ENCODE measurements around the gene SIGLEC10.
"Not testable (repeated sequence)": the region's sequence is repeated elsewhere in the genome, so short reads cannot be mapped to it uniquely, and the experiment has no call there.

SIGLEC10 gene

GRCh38 chr19:51440052-51440451 is 22.6 kb upstream of the SIGLEC10 start:
- no peak for DNase-seq

GRCh38 chr19:51439021-51439465 is 21.6 kb upstream of the SIGLEC10 start:
- no peak for DNase-seq

- no peak for DNase-seq
These were observed 17.0 kb upstream of the SIGLEC10 start for GRCh38 chr19:51434456-51434855.

- DNase-seq: no peak
These were observed 15.6 kb upstream of the SIGLEC10 start for GRCh38 chr19:51433043-51433442.

- no peak for DNase-seq
These were observed 13.7 kb upstream of the SIGLEC10 start for GRCh38 chr19:51431124-51431523.

- DNase-seq: no peak
These were observed 12.8 kb upstream of the SIGLEC10 start for GRCh38 chr19:51430221-51430620.

- DNase-seq: no peak
These were observed 9.8 kb upstream of the SIGLEC10 start for GRCh38 chr19:51427201-51427600.

- no peak for DNase-seq
These were observed 4.6 kb upstream of the SIGLEC10 start for GRCh38 chr19:51422053-51422448.

- DNase-seq: no peak
These were observed 4.0 kb upstream of the SIGLEC10 start for GRCh38 chr19:51421229-51422052.

- not testable (repeated sequence) for DNase-seq
These were observed 3.1 kb upstream of the SIGLEC10 start for GRCh38 chr19:51420511-51420910.

GRCh38 chr19:51418707-51419106 is 1.3 kb upstream of the SIGLEC10 start:
- DNase-seq: no peak

- no peak for DNase-seq
These were observed 342 bp upstream of the SIGLEC10 start for GRCh38 chr19:51417810-51418157.

GRCh38 chr19:51416422-51416821 is 1.0 kb downstream of the SIGLEC10 start:
- not testable (repeated sequence) for DNase-seq

- no peak for DNase-seq
These were observed 2.3 kb downstream of the SIGLEC10 start for GRCh38 chr19:51415187-51415586.

GRCh38 chr19:51410950-51411748 is 6.3 kb downstream of the SIGLEC10 start:
- no peak for DNase-seq

GRCh38 chr19:51407511-51408131 is 9.8 kb downstream of the SIGLEC10 start:
- no peak for DNase-seq

- DNase-seq: no peak
These were observed 15.3 kb downstream of the SIGLEC10 start for GRCh38 chr19:51402117-51402516.

- not testable (repeated sequence) for DNase-seq
These were observed 17.5 kb downstream of the SIGLEC10 start for GRCh38 chr19:51399936-51400335.

GRCh38 chr19:51399231-51399630 is 18.2 kb downstream of the SIGLEC10 start:
- no peak for DNase-seq

GRCh38 chr19:51398096-51398704 is 19.2 kb downstream of the SIGLEC10 start:
- DNase-seq: no peak

- DNase-seq: not testable (repeated sequence)
These were observed 20.0 kb downstream of the SIGLEC10 start for GRCh38 chr19:51397453-51397852.

GRCh38 chr19:51396175-51396574 is 21.3 kb downstream of the SIGLEC10 start:
- DNase-seq: no peak
